SK-N-SH (cell line): ENCODE measurements around the gene CLEC16A.

Experiments
- ELF1 ChIP-seq: IDR thresholded peaks from 2 replicates; pipeline ENCODE4 v1.4.0; 2012
- GABPA ChIP-seq: IDR thresholded peaks from 2 replicates; pipeline ENCODE4 v1.4.0; 2012; ENCODE audit warnings: low read depth, mild to moderate bottlenecking
- POLR2AphosphoS5 ChIP-seq: IDR thresholded peaks from 2 replicates; pipeline ENCODE4 v1.6.1; 2012; ENCODE audit warnings: low read depth, low read length
- REST ChIP-seq: IDR thresholded peaks from 2 replicates; pipeline ENCODE4 v1.6.1; 2012; ENCODE audit warnings: mild to moderate bottlenecking, low read depth, low read length, moderate library complexity
- TAF1 ChIP-seq: IDR thresholded peaks from 2 replicates; pipeline ENCODE4 v1.6.1; 2012; ENCODE audit warnings: low read depth, mild to moderate bottlenecking, low read length, moderate library complexity, borderline replicate concordance
- TEAD4 ChIP-seq: IDR thresholded peaks from 2 replicates; pipeline ENCODE4 v1.4.0; 2012; ENCODE audit warnings: mild to moderate bottlenecking, borderline replicate concordance; ENCODE audit not compliant: insufficient read depth
- TF ChIP-seq, protein P1 (sequence below): IDR thresholded peaks from 2 replicates; pipeline ENCODE4 v1.4.0; 2012; ENCODE audit warnings: low read depth, borderline replicate concordance
- TF ChIP-seq, protein P2 (sequence below): fragments of 200-600 bp; sonication (generic); IDR thresholded peaks from 2 replicates; pipeline ENCODE4 v1.6.1; 2017; ENCODE audit warnings: antibody characterized with exemption, mild to moderate bottlenecking, moderate library complexity

GRCh38 chr16:10992797-10993196 lies 48.4 kb downstream of the CLEC16A start:
- TF ChIP-seq, protein P1, sequence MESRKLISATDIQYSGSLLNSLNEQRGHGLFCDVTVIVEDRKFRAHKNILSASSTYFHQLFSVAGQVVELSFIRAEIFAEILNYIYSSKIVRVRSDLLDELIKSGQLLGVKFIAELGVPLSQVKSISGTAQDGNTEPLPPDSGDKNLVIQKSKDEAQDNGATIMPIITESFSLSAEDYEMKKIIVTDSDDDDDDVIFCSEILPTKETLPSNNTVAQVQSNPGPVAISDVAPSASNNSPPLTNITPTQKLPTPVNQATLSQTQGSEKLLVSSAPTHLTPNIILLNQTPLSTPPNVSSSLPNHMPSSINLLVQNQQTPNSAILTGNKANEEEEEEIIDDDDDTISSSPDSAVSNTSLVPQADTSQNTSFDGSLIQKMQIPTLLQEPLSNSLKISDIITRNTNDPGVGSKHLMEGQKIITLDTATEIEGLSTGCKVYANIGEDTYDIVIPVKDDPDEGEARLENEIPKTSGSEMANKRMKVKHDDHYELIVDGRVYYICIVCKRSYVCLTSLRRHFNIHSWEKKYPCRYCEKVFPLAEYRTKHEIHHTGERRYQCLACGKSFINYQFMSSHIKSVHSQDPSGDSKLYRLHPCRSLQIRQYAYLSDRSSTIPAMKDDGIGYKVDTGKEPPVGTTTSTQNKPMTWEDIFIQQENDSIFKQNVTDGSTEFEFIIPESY = no peak
- TF ChIP-seq, protein P2, sequence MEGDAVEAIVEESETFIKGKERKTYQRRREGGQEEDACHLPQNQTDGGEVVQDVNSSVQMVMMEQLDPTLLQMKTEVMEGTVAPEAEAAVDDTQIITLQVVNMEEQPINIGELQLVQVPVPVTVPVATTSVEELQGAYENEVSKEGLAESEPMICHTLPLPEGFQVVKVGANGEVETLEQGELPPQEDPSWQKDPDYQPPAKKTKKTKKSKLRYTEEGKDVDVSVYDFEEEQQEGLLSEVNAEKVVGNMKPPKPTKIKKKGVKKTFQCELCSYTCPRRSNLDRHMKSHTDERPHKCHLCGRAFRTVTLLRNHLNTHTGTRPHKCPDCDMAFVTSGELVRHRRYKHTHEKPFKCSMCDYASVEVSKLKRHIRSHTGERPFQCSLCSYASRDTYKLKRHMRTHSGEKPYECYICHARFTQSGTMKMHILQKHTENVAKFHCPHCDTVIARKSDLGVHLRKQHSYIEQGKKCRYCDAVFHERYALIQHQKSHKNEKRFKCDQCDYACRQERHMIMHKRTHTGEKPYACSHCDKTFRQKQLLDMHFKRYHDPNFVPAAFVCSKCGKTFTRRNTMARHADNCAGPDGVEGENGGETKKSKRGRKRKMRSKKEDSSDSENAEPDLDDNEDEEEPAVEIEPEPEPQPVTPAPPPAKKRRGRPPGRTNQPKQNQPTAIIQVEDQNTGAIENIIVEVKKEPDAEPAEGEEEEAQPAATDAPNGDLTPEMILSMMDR = no peak
- no peak for TF ChIP-seq POLR2AphosphoS5
- TF ChIP-seq GABPA = no peak
- no peak for TF ChIP-seq TEAD4
- TF ChIP-seq REST = no peak
- TF ChIP-seq TAF1 = no peak
- no peak for TF ChIP-seq ELF1
